Duodenal mucosa (tissue), 2 donors: ENCODE data around the gene SSNA1.
A peak's percentile ranks its signal among the peaks of the same experiment; 100 is the strongest.

Experiments used
- H3K27ac ChIP-seq: one replicate; pipeline ENCODE4 v1.7.0; 2013; ENCODE audit warnings: low read depth, low read length
- H3K27me3 ChIP-seq, 2 donors: one replicate each; pipeline ENCODE4 v1.7.0; 2013; ENCODE audit warnings: low read length in 2 of 2, control low read depth in 1 of 2; ENCODE audit not compliant: insufficient read depth in 2 of 2, control insufficient read depth in 1 of 2
- H3K36me3 ChIP-seq, 2 donors: one replicate each; pipeline ENCODE4 v1.7.0; 2013; ENCODE audit warnings: low read length in 2 of 2, control low read depth in 1 of 2; ENCODE audit not compliant: insufficient read depth in 2 of 2, control insufficient read depth in 1 of 2
- H3K4me1 ChIP-seq, 2 donors: one replicate each; pipeline ENCODE4 v1.7.0; 2013; ENCODE audit warnings: low read length in 2 of 2, control low read depth in 1 of 2; ENCODE audit not compliant: insufficient read depth in 2 of 2, control insufficient read depth in 1 of 2
- H3K4me3 ChIP-seq, 2 donors: one replicate each; pipeline ENCODE4 v1.7.0; 2013; ENCODE audit warnings: low read length in 2 of 2, low read depth in 1 of 2
- H3K9ac ChIP-seq, 2 donors: one replicate each; pipeline ENCODE4 v1.7.0; 2013; ENCODE audit warnings: low read length in 2 of 2, low read depth in 1 of 2
- H3K9me3 ChIP-seq, 2 donors: one replicate each; pipeline ENCODE4 v1.7.0; 2013; ENCODE audit warnings: low read length in 2 of 2, control low read depth in 1 of 2; ENCODE audit not compliant: control insufficient read depth in 1 of 2

The SSNA1 gene

GRCh38 chr9:137168904-137169856, 19.3 kb upstream of the SSNA1 start:
- Histone ChIP-seq H3K9ac (peak overlapping the region in 1 of 2 donors; percentile 43), H3K4me3 (peak overlapping the region; percentile 47 to 50), H3K4me1 (peaks cover 0 to 22% of the 10 kb centered on the region in 2 donors)

DNA sequence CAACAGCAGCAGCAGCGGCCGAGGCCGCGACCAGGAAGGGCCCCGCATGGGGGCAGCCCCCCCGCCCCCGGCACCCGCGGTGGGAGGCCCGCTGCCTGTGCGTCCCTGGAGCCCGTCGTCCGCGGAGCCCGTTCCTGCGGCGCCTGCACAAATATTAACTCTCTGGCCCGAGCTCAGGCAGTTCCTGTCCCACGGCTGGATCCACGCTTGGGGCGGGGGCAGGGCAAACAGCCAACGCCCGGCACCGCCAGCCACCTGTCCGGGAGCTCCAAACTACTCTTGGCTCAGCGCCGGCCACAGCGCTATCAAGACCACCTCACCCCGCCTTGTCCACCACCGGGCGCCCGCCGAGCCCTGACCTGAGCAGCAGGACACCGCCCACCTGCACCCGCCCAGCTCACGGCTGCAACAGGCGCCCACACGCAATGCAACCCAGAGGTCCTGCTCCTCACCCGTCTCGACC, 18.5 kb upstream of the SSNA1 start, which contains the start of gene LRRC26:
LRRC26 (minus strand) TSS at position 156 of the 463 bp plus-strand sequence; CDS start at position 48, 108 bp downstream.
- H3K27ac ChIP-seq: no peak within 1 kb of the TSS
- H3K4me3 ChIP-seq: peak within 1 kb of the TSS; percentile 47 to 48
- peaks cover 32% of the 10 kb centered on the region in 2 donors for H3K27me3 ChIP-seq

More at GRCh38 chr9:137168904-137169856, 19.3 kb upstream of the SSNA1 start:
- Histone ChIP-seq H3K27ac (no peak overlapping the region), H3K36me3 (no peaks in the 10 kb centered on the region), H3K9me3 (no peaks in the 10 kb centered on the region), H3K27me3 (peaks cover 28 to 35% of the 10 kb centered on the region in 2 donors)

DNA sequence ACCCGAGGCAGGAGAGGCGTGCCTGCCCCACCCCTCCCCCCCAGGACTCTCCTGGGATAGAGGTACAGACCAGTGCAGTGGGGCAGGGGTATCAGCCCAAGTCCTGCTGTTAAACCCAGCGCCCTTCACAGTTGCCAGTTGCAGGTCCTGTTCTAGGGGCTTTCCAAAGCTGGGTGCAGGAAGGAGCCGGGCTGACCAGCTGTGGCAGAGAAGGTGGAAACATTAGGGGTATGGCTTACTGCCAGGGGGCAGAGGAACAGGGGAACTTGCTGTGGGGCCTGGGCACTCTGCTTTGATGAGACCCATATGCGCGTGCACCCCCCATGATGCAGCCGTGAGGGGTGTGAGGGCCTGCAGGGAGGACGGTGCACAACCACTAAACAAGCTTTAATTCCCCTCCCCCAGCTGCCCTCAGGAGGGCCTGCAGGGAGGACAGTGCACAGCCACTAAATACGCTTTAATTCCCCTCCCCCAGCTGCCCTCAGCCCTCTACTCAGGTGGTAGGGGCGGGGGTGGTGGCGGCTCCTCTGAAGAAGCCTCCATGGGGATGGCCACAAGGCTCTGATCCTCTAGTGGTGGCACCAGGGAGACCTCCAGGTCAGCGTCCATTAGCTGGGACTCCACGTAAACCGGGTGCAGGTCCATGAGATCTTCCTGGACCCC, 17.9 kb upstream of the SSNA1 start:
- Histone ChIP-seq H3K27me3 (peaks cover 37 to 39% of the 10 kb centered on the region in 2 donors), H3K36me3 (no peaks in the 10 kb centered on the region), H3K4me1 (peaks cover 0 to 27% of the 10 kb centered on the region in 2 donors), H3K4me3 (no peak overlapping the region), H3K9me3 (no peaks in the 10 kb centered on the region), H3K27ac (no peak overlapping the region), H3K9ac (no peak overlapping the region)

More for the DNA sequence above, 18.5 kb upstream of the SSNA1 start, which contains the start of gene LRRC26:
- Histone ChIP-seq H3K9me3 (no peaks in the 10 kb centered on the region), H3K36me3 (no peaks in the 10 kb centered on the region), H3K4me1 (peaks cover 0 to 22% of the 10 kb centered on the region in 2 donors), H3K9ac (peak within 1 kb of the TSS in 1 of 2 donors; percentile 43)

GRCh38 chr9:137171149-137171900, 17.2 kb upstream of the SSNA1 start:
- Histone ChIP-seq H3K9ac (no peak overlapping the region), H3K27me3 (peaks cover 35 to 39% of the 10 kb centered on the region in 2 donors), H3K4me1 (peaks cover 0 to 33% of the 10 kb centered on the region in 2 donors), H3K27ac (no peak overlapping the region), H3K4me3 (no peak overlapping the region), H3K36me3 (no peaks in the 10 kb centered on the region), H3K9me3 (no peaks in the 10 kb centered on the region)

- Histone ChIP-seq H3K9ac (no peak overlapping the region), H3K36me3 (peaks cover 0 to 6% of the 10 kb centered on the region in 2 donors), H3K27ac (no peak overlapping the region), H3K4me1 (peaks cover 0 to 30% of the 10 kb centered on the region in 2 donors), H3K27me3 (peaks cover 28 to 31% of the 10 kb centered on the region in 2 donors), H3K4me3 (no peak overlapping the region), H3K9me3 (no peaks in the 10 kb centered on the region)
Measured at GRCh38 chr9:137172901-137173795, 15.3 kb upstream of the SSNA1 start.

DNA sequence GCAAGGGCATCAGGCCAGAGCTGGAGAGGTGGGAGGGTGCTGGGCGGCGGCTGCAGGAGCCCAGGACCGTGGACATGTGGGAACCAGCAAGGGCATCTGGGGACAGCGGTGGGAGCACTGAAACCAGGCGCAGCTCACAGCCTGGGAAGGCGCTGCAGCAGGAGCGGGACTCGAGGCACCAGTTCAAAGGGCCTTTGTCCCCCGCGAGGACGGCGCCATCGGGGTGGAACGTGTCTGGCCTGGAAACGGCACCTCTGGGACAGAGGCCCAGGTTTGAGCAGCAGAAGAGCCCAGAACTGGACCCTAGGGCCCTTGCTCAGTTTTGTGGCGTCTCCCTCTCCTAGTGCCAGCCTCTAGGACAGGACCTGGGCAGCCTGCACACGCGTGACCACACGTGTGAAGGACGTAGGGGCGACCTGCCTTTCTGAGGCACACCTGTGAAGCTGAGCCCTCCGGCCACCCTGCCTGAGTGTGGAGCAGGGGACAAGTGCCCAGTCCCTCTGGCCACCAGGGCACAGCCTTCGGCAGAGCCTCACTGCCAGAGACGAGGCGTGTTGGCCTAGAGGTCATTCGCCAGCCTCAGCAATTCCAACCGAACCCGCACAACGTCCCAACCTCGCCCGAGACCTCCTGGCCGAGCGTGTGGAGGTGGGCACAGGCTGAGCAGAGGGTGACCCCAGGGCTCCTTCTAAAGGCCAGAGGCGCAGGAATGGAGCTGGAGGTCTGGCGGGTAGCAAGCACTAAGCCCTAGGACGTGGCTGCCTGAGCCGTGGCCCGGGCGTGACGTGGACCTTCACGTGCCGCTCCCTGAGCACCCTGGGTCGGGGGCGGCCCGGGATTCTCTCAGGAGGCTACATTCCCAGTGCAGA, 14.4 kb upstream of the SSNA1 start:
- H3K4me1 ChIP-seq: peaks cover 0 to 29% of the 10 kb centered on the region in 2 donors
- H3K36me3 ChIP-seq: peaks cover 0 to 12% of the 10 kb centered on the region in 2 donors
- H3K27ac ChIP-seq: no peak overlapping the region
- no peak overlapping the region for H3K4me3 ChIP-seq
- no peak overlapping the region for H3K9ac ChIP-seq
- no peaks in the 10 kb centered on the region for H3K9me3 ChIP-seq
- H3K27me3 ChIP-seq: peaks cover 28 to 31% of the 10 kb centered on the region in 2 donors

DNA sequence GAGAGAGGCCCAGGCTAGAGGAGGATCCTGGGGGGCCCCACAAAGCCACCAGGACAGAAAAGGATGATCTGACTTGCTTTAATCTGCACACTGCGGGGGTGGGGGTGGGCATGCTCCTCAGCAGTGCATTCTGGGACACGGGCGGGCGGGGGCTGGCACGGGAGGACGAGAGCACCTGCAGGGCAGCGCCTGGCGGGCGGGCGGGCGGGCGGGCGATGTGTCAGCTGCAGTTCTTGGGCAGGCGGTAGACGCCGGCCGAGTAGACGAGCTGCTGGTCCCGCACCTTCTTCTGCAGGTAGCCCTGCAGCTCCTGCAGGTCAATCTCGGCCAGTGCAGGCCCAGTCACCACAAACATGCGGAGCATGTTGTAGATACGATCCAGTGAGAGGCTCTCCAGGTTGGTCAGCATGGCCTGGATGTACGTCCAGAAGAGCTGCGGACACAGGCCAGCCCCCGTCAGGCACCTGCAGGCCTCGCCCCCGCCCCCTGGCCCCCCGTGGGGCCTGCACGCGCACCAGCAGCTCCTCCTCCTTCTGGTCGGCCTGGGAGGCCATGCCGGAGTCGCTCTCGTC, 13.7 kb upstream of the SSNA1 start:
- no peak overlapping the region for H3K9ac ChIP-seq
- no peaks in the 10 kb centered on the region for H3K9me3 ChIP-seq
- peaks cover 28 to 31% of the 10 kb centered on the region in 2 donors for H3K27me3 ChIP-seq
- no peak overlapping the region for H3K4me3 ChIP-seq
- H3K36me3 ChIP-seq: peaks cover under 1 to 19% of the 10 kb centered on the region in 2 donors
- H3K27ac ChIP-seq: no peak overlapping the region
- peaks cover 0 to 29% of the 10 kb centered on the region in 2 donors for H3K4me1 ChIP-seq

- H3K36me3 ChIP-seq: peaks cover 5 to 25% of the 10 kb centered on the region in 2 donors
Measured at GRCh38 chr9:137175345-137175961, 13.0 kb upstream of the SSNA1 start.

More at GRCh38 chr9:137175345-137175961, 13.0 kb upstream of the SSNA1 start:
- Histone ChIP-seq H3K9ac (no peak overlapping the region), H3K9me3 (no peaks in the 10 kb centered on the region), H3K27me3 (peaks cover 28% of the 10 kb centered on the region in 2 donors), H3K4me3 (no peak overlapping the region), H3K27ac (no peak overlapping the region), H3K4me1 (peaks cover 0 to 24% of the 10 kb centered on the region in 2 donors)
